Measurements from ENCODE around the gene SRP19.

- TF ChIP-seq SMAD4 (CRISPR knock-in tag; conservative IDR thresholded peaks at IDR 0.05) (no peak), E2F1 (CRISPR knock-in tag; IDR thresholded peaks at IDR 0.05) (no peak), ZNF398 (CRISPR knock-in tag; IDR thresholded peaks at IDR 0.05) (no peak), EZH2 (IDR thresholded peaks at IDR 0.05; ENCODE audit: borderline replicate concordance, low read depth, low read length) (no peak), POLR2A (conservative IDR thresholded peaks at IDR 0.05) (no peak), ZNF384 (IDR thresholded peaks at IDR 0.05; ENCODE audit: low read depth, low read length) (no peak), PKNOX1 (IDR thresholded peaks at IDR 0.05) (no peak), FOXK2 (conservative IDR thresholded peaks at IDR 0.05 in 1 of 2, IDR thresholded peaks at IDR 0.05 in 1 of 2; ENCODE audit: low read depth in 2 of 2) (no peak), CBX5 (IDR thresholded peaks at IDR 0.05; ENCODE audit: borderline replicate concordance, low read depth) (no peak), ZBTB8A (IDR thresholded peaks at IDR 0.05; ENCODE audit: partially characterized antibody) (no peak), ZNF174 (CRISPR knock-in tag; IDR thresholded peaks at IDR 0.05) (no peak)
- TF ChIP-seq, protein P1, sequence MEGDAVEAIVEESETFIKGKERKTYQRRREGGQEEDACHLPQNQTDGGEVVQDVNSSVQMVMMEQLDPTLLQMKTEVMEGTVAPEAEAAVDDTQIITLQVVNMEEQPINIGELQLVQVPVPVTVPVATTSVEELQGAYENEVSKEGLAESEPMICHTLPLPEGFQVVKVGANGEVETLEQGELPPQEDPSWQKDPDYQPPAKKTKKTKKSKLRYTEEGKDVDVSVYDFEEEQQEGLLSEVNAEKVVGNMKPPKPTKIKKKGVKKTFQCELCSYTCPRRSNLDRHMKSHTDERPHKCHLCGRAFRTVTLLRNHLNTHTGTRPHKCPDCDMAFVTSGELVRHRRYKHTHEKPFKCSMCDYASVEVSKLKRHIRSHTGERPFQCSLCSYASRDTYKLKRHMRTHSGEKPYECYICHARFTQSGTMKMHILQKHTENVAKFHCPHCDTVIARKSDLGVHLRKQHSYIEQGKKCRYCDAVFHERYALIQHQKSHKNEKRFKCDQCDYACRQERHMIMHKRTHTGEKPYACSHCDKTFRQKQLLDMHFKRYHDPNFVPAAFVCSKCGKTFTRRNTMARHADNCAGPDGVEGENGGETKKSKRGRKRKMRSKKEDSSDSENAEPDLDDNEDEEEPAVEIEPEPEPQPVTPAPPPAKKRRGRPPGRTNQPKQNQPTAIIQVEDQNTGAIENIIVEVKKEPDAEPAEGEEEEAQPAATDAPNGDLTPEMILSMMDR (IDR thresholded peaks at IDR 0.05 in 2 of 3, conservative IDR thresholded peaks at IDR 0.05 in 1 of 3; ENCODE audit: insufficient read depth in 2 of 3, low read depth in 1 of 3, low read length in 3 of 3) = no peak
- TF ChIP-seq, protein P2, sequence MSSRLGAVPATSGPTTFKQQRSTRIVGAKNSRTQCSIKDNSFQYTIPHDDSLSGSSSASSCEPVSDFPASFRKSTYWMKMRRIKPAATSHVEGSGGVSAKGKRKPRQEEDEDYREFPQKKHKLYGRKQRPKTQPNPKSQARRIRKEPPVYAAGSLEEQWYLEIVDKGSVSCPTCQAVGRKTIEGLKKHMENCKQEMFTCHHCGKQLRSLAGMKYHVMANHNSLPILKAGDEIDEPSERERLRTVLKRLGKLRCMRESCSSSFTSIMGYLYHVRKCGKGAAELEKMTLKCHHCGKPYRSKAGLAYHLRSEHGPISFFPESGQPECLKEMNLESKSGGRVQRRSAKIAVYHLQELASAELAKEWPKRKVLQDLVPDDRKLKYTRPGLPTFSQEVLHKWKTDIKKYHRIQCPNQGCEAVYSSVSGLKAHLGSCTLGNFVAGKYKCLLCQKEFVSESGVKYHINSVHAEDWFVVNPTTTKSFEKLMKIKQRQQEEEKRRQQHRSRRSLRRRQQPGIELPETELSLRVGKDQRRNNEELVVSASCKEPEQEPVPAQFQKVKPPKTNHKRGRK (tag; IDR thresholded peaks at IDR 0.05) = no peak
Measured at GRCh38 chr5:112862085-112862484, 998 bp downstream of the SRP19 start.
